Pancreas (tissue), 10 donors: ENCODE measurements around the gene PLEKHA8. TPM values are rescaled to one million over a fixed set of nuclear protein-coding genes. Genes with fewer than 3 reads are reported as not detected.

Experiments
- ATAC-seq, 4 donors: fragments of 200-7000 bp; cut with Tn5 transposase; one replicate each; pipeline versions ENCODE4 v1.8.0 to v1.9.1; 2020; ENCODE audit warnings: mild to moderate bottlenecking in 4 of 4, moderate library complexity in 4 of 4
- DNase-seq, 6 donors: peaks; one replicate each; pipeline ENCODE4 v3.0.0-alpha.2; 2020
- FAIRE-seq: peaks from 2 replicates; lab custom pipeline; 2012; peaks lifted over from hg19 to GRCh38; lab: Jason Lieb, UNC
- H3K27ac ChIP-seq, 4 donors: fragments of 200-600 bp; sonication (generic); 1 replicate in 3 of 4; 2 replicates in 1 of 4; pipeline versions ENCODE4 v1.5.0 to v1.8.0; 2020
- H3K27me3 ChIP-seq, 4 donors: fragments of 200-600 bp; one replicate each; pipeline ENCODE4 v1.8.0; 2021
- H3K36me3 ChIP-seq, 3 donors: fragments of 200-600 bp; sonication (generic) in 1 of 3; one replicate each; pipeline versions ENCODE4 v1.5.0 to v1.8.0; 2020 to 2021
- H3K4me1 ChIP-seq, 3 donors: fragments of 200-600 bp; one replicate each; pipeline ENCODE4 v1.8.0; 2021
- H3K4me3 ChIP-seq, 4 donors: fragments of 200-600 bp; sonication (generic) in 2 of 4; one replicate each; pipeline versions ENCODE4 v1.5.0 to v1.8.0; 2020 to 2021
- H3K9me3 ChIP-seq, 4 donors: fragments of 200-600 bp; one replicate each; pipeline ENCODE4 v1.8.0; 2021
- CTCF ChIP-seq, 4 donors: fragments of 200-600 bp; sonication (generic) in 3 of 4; IDR thresholded peaks; one replicate each; pipeline versions ENCODE4 v1.5.0 to v1.8.0; 2021; ENCODE audit warnings: antibody characterized with exemption in 4 of 4
- WGBS, 2 donors: extraction: QIAGEN DNeasy Blood & Tissue Kit; methylation state at CpG; one replicate each; pipeline ENCODE4 v1.1.7; 2013; 5-methylcytosine and 5-hydroxymethylcytosine counted together
- intact Hi-C, 3 donors: fragments of 100-400 bp; cut with DNase I; formaldehyde crosslinking; loops; one replicate each; pipeline versions ENCODE4 v1.11.1 to v1.14.2; 2022
- polyA plus RNA-seq, 2 donors: library from polyadenylated mRNA; stranded (reverse); fragments of 200-250 nt; gene quantifications; one replicate each; pipeline ENCODE4 v1.2.3, GENCODE V29; 2013
- total RNA-seq, 6 donors: library from RNA; stranded (reverse); fragmentation: NEBNext Ultra II Directional in 4 of 6; extraction: Animal tissue kit (Norgen Biotek cat#: 25700) in 4 of 6; gene quantifications; one replicate each; pipeline versions ENCODE4 v1.2.1 to v1.2.4, GENCODE V29; 2021 to 2023
- donor health status: healthy with polysubstance abuse.
- donor health status: DM: no; HTN: no; CAD: no; lungs with moderate emphysema.
- donor health status: DM: no; HTN: no; CAD: no.
- donor health status: control.
- donor health status: control.
- donor health status: Bipolar disorder and iron deficiency.
- donor health status: DM: yes; HTN: yes; CAD: no.
- donor health status: DM: no; HTN: no; CAD: no.
- donor health status: DM: no; HTN: no; CAD: no.
- donor health status: DM: yes; HTN: yes; CAD: no.

The PLEKHA8 gene
- total and polyA plus RNA-seq, 8 donors: 1.7 to 9.7 (median 4.3) TPM

- Histone ChIP-seq H3K36me3 (no peaks in the 10 kb centered on the region), H3K4me1 (peaks cover 20 to 31% (median 27%) of the 10 kb centered on the region in 3 donors), H3K27me3 (no peaks in the 10 kb centered on the region), H3K4me3 (no peak overlapping the region), H3K27ac (peak overlapping the region in 1 of 4 donors; percentile 20), H3K9me3 (no peaks in the 10 kb centered on the region)
- intact Hi-C loops: no loop called here
- DNase-seq (no peak), ATAC-seq (no peak), FAIRE-seq (no peak)
- 78 to 93% methylated on average over 9 of the region's 9 CpGs for WGBS, 2 donors
- no peak for TF ChIP-seq CTCF (IDR thresholded peaks at IDR 0.05)
Measured at GRCh38 chr7:30171766-30172447, 143.7 kb downstream of the PLEKHA8 start.

GRCh38 chr7:30172451-30172850, 144.2 kb downstream of the PLEKHA8 start:
- H3K27me3 ChIP-seq: no peaks in the 10 kb centered on the region
- H3K4me1 ChIP-seq: peaks cover 20 to 31% (median 27%) of the 10 kb centered on the region in 3 donors
- no peaks in the 10 kb centered on the region for H3K9me3 ChIP-seq
- H3K36me3 ChIP-seq: no peaks in the 10 kb centered on the region
- 81 to 82% methylated on average over 3 of the region's 3 CpGs for WGBS, 2 donors
- peak overlapping the region in 2 of 4 donors; percentile 20 to 46 for H3K27ac ChIP-seq
- ATAC-seq (peak in 3 of 4 donors; percentile 4 to 30 (median 23)), FAIRE-seq (no peak), DNase-seq (no peak)
- H3K4me3 ChIP-seq: no peak overlapping the region
- intact Hi-C loops: no loop called here
- no peak for TF ChIP-seq CTCF (IDR thresholded peaks at IDR 0.05)

- Histone ChIP-seq H3K27me3 (no peaks in the 10 kb centered on the region), H3K27ac (peak overlapping the region in 2 of 4 donors; percentile 20 to 46), H3K4me3 (no peak overlapping the region), H3K4me1 (peaks cover 20 to 31% (median 27%) of the 10 kb centered on the region in 3 donors), H3K9me3 (no peaks in the 10 kb centered on the region), H3K36me3 (no peaks in the 10 kb centered on the region)
- 55 to 63% methylated on average over 13 of the region's 13 CpGs for WGBS, 2 donors
- intact Hi-C loops: no loop called here
- no peak for FAIRE-seq
- DNase-seq: peak; percentile 73 to 87 (median 81)
- peak; percentile 86 to 93 (median 90) for ATAC-seq
- no peak for TF ChIP-seq CTCF (IDR thresholded peaks at IDR 0.05)
Measured at GRCh38 chr7:30173058-30173897, 145.1 kb downstream of the PLEKHA8 start.

- TF ChIP-seq CTCF (IDR thresholded peaks at IDR 0.05): no peak
- FAIRE-seq (no peak), ATAC-seq (no peak), DNase-seq (no peak)
- Histone ChIP-seq H3K4me3 (no peak overlapping the region), H3K4me1 (peaks cover 20 to 40% (median 34%) of the 10 kb centered on the region in 3 donors), H3K27me3 (no peaks in the 10 kb centered on the region), H3K36me3 (no peaks in the 10 kb centered on the region), H3K27ac (no peak overlapping the region), H3K9me3 (no peaks in the 10 kb centered on the region)
- intact Hi-C loops: no loop called here
- 64 to 70% methylated on average over 3 of the region's 3 CpGs for WGBS, 2 donors
Measured at GRCh38 chr7:30175180-30175579, 147.0 kb downstream of the PLEKHA8 start.
